22Rv1 (cell line): ENCODE results near the gene TTC16.

Source experiments
- ZFX ChIP-seq: fragments of 450-650 bp; IDR thresholded peaks from 2 replicates; pipeline ENCODE4 v1.6.1; 2017; ENCODE audit warnings: antibody characterized with exemption, borderline replicate concordance
- TF ChIP-seq, protein P1 (sequence below): fragments of 450-650 bp; IDR thresholded peaks from 2 replicates; pipeline ENCODE4 v1.5.1; 2017; ENCODE audit warnings: mild to moderate bottlenecking

DNA sequence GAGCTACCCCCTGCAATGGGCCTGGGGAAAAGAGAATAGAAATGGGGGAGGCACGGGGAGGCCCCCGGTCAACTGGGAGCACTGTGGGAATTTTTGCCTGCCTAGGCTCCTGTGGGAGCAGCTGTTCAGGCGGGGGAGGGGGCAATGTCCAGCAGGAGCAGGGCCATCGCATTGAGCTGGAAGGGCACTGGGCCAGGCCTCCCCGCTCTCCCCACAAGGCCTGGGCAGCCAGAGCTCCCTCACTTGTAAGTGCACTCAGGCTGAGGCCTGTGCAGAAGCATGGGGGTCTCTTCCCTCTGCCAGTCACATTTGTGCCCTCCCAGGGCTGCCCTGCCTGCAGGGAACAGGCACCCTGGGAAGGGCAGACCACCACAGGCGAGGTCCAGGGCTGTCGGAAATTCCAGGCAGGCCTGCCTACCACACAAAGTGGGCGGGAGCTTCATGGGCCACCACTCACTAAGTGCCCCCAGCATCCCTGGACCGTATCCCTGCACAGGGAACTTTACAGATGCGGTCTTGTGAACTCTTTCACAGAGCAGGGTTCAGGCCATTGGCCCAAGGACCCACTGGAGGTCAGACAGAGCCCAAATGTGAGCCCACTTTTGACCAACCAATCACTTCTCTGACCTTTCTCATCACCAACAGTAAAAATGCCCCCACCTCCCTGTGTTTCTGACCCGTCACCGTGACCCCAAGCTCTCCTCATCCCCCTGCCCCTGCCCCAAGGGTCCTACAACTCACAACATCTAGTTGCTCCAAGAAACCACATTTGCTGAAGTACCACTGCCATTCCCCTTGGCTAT, 10.1 kb upstream of the TTC16 start:
- TF ChIP-seq, protein P1, sequence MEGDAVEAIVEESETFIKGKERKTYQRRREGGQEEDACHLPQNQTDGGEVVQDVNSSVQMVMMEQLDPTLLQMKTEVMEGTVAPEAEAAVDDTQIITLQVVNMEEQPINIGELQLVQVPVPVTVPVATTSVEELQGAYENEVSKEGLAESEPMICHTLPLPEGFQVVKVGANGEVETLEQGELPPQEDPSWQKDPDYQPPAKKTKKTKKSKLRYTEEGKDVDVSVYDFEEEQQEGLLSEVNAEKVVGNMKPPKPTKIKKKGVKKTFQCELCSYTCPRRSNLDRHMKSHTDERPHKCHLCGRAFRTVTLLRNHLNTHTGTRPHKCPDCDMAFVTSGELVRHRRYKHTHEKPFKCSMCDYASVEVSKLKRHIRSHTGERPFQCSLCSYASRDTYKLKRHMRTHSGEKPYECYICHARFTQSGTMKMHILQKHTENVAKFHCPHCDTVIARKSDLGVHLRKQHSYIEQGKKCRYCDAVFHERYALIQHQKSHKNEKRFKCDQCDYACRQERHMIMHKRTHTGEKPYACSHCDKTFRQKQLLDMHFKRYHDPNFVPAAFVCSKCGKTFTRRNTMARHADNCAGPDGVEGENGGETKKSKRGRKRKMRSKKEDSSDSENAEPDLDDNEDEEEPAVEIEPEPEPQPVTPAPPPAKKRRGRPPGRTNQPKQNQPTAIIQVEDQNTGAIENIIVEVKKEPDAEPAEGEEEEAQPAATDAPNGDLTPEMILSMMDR = no peak
- no peak for TF ChIP-seq ZFX
